NCI-H2196 treated with DMSO at 0.1 percent for 48 hours (cell line): Measurements from ENCODE around the gene ARL15.

Source experiments
- DNase-seq: peaks from one replicate; lab custom pipeline; 2025; ENCODE audit not compliant: unreplicated experiment; lab: John Stamatoyannopoulos, UW

ARL15 gene

GRCh38 chr5:53917095-53917494 lies 393.3 kb downstream of the ARL15 start:
- DNase-seq = no peak

GRCh38 chr5:53915120-53915519 lies 395.3 kb downstream of the ARL15 start:
- DNase-seq = no peak

- DNase-seq = no peak
Measured at GRCh38 chr5:53913941-53914340, 396.4 kb downstream of the ARL15 start.

GRCh38 chr5:53908757-53909156 lies 401.6 kb downstream of the ARL15 start:
- no peak for DNase-seq

GRCh38 chr5:53907827-53908226 lies 402.5 kb downstream of the ARL15 start:
- no peak for DNase-seq

- no peak for DNase-seq
Measured at GRCh38 chr5:53906736-53907135, 403.6 kb downstream of the ARL15 start.

- DNase-seq = no peak
Measured at GRCh38 chr5:53902296-53902907, 408.0 kb downstream of the ARL15 start.

GRCh38 chr5:53900677-53901076 lies 409.7 kb downstream of the ARL15 start:
- DNase-seq = no peak

- no peak for DNase-seq
Measured at GRCh38 chr5:53895091-53895683, 415.2 kb downstream of the ARL15 start.

- DNase-seq = no peak
Measured at GRCh38 chr5:53893626-53894025, 416.7 kb downstream of the ARL15 start.

- no peak for DNase-seq
Measured at GRCh38 chr5:53892224-53892623, 418.1 kb downstream of the ARL15 start.

- DNase-seq = no peak
Measured at GRCh38 chr5:53891159-53891558, 419.2 kb downstream of the ARL15 start.

GRCh38 chr5:53890490-53890889 lies 419.9 kb downstream of the ARL15 start:
- DNase-seq = no peak

GRCh38 chr5:53884844-53885243 lies 425.5 kb downstream of the ARL15 start:
- no peak for DNase-seq

GRCh38 chr5:53884417-53884816 lies 426.0 kb downstream of the ARL15 start:
- DNase-seq = no peak

- DNase-seq = no peak
Measured at GRCh38 chr5:53882676-53883031, 427.7 kb downstream of the ARL15 start.

GRCh38 chr5:53882006-53882675 lies 428.2 kb downstream of the ARL15 start:
- no peak for DNase-seq

GRCh38 chr5:53879708-53880323 lies 430.6 kb downstream of the ARL15 start:
- no peak for DNase-seq

GRCh38 chr5:53878015-53878414 lies 432.4 kb downstream of the ARL15 start:
- no peak for DNase-seq

GRCh38 chr5:53877243-53877642 lies 433.1 kb downstream of the ARL15 start:
- no peak for DNase-seq

- no peak for DNase-seq
Measured at GRCh38 chr5:53874409-53874808, 436.0 kb downstream of the ARL15 start.

GRCh38 chr5:53873235-53873634 lies 437.1 kb downstream of the ARL15 start:
- no peak for DNase-seq
